GM19372 (cell line): ENCODE measurements around the gene KYAT1.
"Not testable (repeated sequence)": the region's sequence is repeated elsewhere in the genome, so short reads cannot be mapped to it uniquely, and the experiment has no call there.

ENCODE experiments used
- ATAC-seq: cut with Tn5 transposase; IDR thresholded peaks from one replicate; pipeline ENCODE4 v1.9.1; 2021; ENCODE audit warnings: mild to moderate bottlenecking, low read depth, moderate library complexity; ENCODE audit not compliant: unreplicated experiment

KYAT1 gene

DNA sequence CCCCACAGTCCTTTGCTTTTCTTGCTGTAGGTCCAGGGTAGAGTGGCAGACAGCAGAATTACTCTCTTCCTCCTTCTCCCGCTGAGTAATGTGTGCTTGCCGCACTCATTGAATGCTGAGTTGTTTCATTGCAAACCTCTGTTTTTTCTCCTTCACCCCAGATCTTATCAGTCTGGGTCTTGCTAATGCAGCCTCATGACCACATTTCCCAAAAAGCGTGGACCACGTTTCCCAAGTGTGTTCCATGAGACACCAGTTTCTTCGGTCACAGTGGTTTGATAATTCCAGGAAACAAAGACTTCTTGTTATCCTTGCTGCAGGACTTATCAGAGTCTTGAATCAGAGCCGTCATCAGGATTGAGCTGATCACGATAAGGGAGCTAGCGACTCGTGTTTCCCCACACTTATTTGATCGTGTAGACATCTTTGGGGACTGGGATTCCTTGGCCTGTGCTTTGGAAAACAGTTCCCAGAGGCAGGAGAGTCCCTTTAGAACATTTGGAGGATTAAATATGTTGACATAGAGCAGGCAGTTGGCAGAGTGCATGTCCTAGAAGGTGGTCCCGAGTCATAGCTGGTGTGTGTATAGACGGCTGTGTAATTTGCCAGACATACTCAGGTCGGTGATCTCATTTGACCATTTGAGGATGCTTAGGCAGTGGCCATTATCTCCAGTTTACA is 4.6 kb upstream of the KYAT1 start:
- ATAC-seq: no peak

DNA sequence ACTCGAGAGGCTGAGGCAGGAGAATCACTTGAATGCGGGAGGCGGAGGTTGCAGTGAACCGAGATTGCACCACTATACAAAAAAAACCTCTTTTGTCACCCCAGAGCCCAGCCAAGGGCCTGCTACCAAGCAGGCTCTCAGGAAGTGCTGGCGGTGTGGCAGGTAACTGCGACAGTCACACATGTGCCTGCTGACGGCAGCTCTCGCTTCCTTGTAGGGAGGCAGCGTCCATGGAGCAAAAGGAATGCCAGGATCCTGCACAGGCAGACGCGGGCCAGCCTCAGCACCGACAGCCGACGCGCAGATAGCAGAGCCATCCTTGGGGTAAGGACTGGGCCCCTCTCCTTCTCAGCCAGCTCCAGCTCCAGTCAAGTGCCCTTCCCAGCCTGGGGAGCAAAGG is 4.0 kb upstream of the KYAT1 start:
- ATAC-seq: no peak

DNA sequence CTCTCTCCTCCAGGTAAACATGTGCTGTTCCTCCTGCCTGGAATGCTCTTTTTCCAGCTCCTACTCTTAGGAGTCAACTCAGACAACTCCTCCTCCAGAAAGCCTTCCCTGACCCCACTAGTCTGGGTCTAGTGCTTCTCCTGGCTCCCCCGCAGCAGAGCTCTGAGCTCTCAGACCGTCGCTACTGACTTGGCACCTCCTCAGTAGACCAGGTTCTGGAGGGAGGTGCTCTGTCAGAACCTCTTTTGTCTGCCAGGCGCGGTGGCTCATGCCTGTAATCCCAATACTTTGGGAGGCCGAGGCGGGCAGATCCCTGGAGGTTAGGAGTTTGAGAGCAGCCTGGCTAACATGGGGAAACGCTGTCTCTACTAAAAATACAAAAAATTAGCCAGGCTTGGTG is 3.6 kb upstream of the KYAT1 start:
- no peak for ATAC-seq

DNA sequence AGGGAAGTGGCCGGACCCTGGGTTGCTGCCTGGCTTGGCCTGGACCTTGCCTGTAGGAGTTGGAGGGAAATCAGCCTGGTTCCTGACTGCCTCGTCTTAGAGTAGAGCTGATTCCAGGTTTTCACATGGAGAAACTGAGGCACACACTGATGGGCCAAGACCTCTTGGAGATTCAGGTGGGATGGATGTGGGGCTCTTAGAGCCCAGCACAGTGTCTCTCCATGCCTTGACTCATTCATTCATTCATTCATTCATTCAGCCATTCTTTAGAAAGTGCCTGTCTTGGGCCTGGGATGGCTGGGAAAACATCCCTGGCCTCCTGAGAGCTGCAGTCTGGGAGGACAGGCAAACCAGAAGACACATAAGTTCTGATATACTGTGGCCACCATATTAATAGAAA is 2.4 kb upstream of the KYAT1 start:
- no peak for ATAC-seq

DNA sequence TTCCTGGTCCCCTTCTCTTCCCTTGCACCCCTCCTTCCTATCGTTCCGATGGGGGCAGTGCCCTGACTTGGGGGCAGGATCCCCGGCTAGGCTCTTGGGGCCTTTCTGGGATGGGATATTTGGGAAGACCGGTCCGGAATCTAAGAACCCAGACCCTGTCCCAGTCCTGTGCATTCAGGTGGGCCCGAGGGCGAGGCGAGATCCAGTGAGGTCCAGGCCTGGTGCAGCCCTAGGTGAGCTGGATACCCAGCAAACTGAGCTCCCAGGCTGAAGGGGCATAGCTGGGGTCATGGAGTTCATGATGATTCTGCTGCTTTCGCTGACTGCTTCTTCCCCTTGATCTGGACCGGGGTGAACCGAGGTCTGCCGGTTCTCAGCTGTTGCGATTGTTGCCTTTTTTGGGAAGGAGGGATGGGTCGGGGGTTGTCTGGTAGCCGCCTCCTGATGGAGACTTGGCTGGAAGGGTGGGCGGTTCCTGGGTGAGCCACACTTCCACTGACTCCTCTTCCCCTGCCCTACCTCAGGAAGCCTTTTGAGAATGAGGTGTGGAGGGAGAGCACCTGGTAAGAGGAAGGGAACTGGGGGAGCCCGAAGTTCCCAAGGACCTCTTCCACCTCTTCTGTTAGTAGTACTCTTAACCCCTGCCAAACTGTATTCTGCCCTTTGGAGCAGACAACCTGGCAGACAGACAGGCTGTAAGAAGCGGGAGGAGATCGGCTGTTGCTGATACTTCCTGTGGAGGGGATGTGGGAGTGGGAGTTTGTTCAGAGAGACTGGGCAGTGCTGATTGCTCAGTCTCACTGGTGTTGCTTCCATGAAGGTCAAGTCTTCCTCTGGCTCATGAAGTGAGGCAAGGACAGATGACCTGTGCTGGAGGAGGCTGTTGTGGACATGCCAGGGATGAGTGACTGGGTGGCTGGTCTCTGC is 1.2 kb upstream of the KYAT1 start:
- ATAC-seq: no peak

DNA sequence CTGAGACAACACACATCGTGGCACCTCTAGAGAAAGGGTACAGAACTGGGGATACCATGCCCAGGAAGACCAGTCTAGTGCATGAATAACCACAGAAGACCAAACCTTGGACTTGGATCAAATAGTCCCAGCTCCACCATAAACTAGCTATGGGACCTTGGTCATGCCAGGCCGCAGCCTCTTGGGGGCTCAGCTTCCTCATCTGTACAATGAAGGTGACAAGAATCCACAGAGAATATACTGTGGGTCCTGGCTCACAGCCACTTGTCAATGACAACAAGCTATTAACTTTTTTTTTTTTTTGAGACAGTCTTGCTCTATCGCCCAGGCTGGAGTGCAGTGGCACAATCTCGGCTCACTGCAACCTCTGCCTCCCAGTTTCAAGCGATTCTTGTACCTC is 3.9 kb downstream of the KYAT1 start:
- ATAC-seq: no peak

DNA sequence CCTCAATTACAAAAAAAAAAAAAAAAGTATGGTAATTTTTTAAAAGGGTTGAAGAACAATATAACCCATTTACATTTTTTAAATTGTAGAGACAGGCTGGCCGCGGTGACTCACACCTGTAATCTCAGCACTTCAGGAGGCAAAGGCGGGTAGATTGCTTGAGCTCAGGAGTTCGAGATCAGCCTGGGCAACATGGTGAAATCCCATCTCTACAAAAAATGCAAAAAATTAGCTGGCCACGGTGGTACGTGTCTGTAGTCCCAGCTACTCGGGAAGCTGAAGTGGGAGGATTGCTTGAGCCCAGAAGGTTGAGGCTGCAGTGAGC is 10.8 kb downstream of the KYAT1 start:
- not testable (repeated sequence) for ATAC-seq

DNA sequence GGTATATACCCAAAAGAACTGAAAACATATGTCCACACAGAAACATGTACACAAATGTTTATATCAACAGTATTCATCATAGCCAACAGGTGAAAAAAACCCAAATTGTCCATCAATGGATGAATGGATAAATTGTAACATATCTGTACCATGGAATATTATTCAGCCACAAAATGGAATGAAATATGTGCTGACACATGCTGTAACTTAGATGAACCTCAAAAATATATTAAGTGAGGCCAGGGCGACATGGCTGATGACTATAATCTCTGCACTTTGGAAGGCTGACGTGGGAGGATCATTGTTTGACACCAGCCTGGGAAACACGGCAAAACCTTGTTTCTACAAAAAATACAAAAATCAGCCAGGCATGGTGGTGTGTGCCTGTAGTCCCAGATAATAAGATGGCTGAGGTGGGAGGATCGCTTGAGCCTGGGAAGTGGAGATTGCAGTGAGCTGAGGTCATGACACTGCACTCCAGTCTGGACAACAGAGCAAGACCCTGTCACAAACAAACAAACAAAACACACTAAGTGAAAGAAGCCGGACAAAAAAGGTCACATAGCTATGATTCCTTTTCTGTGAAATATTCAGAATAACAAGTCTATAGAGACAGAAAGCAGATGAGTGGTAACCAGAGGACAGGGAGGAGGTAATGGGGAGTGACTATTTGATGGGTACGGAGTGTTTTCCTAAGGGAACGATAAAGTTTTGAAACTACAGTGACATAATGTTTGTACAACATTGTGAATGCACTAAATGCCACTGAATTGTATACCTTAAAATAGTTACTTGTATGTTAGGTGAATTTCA is 11.4 kb downstream of the KYAT1 start:
- no peak for ATAC-seq

DNA sequence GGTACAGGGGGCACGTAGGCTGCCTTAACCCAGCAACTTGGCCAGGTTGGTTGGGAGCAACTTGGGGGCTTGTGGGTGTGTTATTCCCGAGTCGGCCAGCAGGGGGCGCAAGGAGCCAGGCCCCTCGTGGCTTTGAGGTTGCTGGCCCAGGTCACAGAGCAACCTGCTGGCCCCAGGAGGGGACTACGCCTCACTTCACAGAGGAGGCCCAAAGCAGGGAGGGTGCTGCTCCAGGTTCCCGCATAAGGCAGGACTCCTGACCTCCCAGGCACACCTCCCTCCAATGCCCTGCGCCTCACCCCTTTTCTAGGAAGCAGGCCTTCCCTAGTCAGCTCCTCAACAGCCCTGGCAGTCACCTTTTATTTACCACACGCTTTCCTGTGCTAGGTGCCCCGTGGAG is 18.1 kb downstream of the KYAT1 start:
- ATAC-seq: no peak

DNA sequence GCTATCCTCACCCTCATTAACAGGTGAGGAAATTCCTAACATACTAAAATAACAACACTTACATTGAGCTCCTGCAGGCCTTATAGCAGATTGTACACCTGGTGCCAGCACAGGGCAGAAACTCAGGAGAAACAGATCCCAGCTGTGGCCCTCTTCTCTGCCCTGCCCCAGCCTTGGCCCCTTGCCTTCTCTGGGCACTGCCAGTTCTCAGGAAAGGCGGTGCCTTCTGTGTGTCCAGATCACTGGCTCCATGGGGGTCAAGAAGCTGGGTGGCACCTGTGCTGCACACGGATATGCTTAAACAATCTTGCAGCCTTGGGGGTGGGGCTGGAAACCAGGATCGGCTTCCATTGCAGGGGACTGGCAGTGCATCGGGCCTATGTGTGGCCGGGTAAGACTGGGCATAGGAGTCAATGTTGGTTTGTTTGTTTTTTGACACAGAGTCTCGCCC is 19.3 kb downstream of the KYAT1 start:
- no peak for ATAC-seq

DNA sequence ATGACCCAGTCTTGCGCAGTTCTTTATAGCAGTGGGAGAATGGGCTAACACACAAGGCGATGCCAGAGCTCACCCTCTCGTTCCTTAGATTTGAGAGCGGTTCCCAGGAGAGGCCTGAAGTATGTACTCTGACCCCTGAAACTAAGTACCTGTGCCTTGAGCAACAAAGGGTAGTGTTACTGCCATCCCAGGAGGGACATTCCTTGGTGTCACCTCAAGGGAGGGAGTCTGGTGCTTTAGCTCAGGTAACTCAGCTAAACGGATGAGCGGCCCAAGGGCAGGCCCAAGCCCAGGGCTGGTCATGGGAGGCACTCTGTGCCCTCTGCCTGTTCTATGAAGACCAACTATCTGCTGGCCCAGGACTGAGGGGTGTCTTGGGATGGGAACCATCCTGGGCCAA is 20.2 kb downstream of the KYAT1 start:
- no peak for ATAC-seq

DNA sequence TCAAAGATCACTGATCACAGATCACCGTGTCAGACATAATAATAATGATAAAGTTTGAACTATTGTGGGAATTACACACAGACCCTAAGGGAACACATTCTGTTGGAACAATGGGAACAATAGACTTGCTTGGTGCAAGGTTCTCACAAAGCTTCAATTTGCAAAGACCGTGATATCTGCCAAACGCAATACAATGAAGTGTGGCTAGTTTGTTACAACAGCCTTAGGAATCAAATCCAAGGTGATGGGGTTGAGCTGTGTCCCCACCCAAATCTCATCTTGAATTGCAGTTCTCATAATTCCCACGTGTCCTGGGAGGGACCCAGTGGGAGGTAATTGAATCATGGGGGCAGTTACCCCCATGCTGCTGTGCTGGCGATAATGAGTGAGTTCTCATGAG is 20.8 kb downstream of the KYAT1 start:
- ATAC-seq: no peak

DNA sequence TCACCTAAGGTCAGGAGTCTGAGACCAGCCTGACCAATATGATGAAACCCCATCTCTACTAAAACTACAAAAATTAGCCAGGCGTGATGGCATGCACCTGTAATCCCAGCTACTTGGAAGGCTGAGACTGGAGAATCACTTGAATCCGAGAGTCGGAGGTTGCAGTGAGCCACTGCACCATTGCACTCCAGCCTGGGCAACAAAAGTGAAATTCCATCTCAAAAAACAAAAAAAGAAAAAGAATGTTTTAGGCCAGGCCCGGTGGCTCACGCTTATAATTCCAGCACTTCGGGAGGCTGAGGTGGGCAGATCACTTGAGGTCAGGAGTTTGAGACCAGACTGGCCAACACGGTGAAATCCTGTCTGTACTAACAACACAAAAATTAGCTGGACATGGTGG is 23.3 kb downstream of the KYAT1 start:
- not testable (repeated sequence) for ATAC-seq

DNA sequence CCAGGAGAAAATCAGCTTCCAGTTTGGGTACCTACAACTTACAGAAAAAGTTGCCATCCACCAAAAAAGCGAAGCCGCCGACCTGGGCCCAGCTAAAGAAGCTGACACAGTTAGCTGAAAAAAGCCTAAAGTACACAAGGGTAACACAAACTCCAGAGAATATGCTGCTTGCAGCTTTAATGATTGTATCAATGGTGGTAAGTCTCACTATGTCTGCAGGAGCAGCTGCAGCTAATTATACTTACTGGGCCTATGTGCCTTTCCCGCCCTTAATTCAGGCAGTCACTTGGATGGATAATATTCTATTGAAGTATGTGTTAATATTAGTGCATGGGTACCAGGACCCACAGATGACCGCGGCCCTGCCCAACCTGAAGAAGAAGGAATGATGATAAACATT is 27.3 kb downstream of the KYAT1 start:
- ATAC-seq: not testable (repeated sequence)

DNA sequence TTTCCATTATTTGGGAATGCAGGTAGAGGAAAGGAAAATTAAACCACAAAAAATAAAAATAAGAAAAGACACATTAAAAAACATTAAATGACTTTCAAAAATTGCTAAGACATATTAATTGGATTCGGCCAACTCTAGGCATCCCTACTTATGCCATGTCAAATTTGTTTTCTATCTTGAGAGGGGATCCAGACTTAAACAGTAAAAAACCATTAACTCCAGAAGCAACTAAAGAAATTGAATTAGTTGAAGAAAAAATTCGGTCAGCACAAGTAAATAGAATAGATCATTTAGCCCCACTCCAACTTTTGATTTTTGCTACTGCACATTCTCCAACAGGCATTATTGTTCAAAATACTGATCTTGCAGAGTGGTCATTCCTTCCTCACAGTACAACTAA is 29.1 kb downstream of the KYAT1 start:
- ATAC-seq: not testable (repeated sequence)

DNA sequence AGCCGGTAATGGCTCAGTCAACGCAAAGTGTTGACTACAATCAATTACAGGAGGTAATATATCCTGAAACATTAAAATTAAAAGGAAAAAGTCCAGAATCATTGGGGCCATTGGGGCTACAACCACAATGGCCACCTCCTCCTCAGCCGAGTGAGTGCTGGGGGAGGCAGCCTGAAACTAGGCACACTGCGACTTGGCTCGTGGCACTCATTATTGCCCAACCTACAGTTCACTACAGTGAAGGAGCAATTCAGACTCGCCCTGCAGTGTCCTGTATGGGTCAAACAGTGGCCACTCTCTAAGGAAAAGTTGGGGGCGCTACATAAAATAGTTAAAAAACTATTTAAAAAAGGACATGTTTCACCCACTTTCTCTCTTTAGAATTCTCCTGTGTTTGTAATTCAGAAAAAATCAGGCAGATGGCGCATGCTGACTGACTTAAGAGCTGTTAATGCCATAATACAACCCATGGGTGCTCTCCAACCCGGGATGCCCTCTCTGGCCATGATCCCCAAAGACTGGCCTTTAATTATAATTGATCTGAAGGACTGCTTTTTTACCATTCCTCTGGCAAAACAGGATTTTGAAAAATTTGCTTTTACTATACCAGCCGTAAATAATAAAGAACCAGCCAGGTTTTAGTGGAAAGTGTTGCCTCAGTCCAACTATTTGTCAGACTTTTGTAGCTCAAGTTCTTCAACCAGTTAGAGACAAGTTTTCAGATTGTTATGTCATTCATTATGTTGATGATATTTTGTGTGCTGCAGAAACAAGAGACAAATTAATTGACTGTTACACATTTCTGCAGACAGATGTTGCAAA is 29.8 kb downstream of the KYAT1 start:
- ATAC-seq: not testable (repeated sequence)

DNA sequence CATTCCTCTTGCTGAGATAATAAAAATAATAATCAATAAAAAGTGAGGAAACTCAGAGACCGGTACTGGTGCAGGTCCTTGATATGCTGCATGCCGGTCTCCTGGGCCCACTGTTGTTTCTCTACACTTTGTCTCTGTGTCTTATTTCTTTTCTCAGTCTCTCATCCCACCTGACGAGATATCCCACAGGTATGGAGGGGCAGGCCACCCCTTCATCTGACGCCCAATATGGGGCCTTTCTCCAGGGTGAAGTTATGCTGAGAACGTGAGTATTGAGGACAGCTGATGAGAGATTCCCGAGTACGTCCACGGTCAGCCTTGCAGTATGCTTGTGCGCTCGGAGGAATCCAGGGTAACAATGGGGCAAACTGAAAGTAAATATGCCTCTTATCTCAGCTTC is 30.7 kb downstream of the KYAT1 start:
- not testable (repeated sequence) for ATAC-seq

DNA sequence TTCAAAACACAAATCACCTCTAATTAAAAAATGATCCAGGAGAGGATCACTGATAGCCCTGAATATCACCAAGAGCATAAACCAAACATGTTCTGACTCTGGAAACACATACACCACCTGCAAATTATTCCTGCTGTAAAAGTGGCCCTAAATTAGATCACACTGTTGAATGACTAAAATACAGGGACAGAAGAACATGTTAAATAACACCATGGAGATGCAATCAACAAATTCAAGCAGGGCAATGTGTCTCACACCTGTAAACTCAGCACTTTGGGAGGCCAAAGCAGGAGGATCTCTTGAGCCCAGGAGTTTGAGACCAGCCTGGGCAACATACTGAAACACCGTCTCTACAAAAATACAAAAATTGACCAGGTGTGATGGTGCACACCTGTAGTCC is 33.9 kb downstream of the KYAT1 start:
- ATAC-seq: no peak

DNA sequence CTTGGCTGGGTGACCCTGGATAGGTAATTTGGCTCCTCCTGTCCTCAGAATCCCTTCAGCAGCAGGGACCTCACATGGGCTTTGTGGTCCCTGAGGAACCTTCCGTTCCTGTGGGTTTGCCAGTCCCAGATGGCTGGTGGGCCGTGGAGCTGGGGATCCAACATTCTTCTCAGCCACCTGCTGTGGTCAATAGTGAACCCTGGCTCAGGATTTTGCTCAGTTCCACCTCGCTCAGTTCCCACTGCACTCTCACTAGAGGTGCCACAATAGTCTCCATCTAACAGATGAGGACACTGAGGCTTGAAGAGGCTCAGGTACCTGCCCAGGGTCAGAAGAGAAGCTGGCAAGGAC is 35.1 kb downstream of the KYAT1 start:
- ATAC-seq: no peak

DNA sequence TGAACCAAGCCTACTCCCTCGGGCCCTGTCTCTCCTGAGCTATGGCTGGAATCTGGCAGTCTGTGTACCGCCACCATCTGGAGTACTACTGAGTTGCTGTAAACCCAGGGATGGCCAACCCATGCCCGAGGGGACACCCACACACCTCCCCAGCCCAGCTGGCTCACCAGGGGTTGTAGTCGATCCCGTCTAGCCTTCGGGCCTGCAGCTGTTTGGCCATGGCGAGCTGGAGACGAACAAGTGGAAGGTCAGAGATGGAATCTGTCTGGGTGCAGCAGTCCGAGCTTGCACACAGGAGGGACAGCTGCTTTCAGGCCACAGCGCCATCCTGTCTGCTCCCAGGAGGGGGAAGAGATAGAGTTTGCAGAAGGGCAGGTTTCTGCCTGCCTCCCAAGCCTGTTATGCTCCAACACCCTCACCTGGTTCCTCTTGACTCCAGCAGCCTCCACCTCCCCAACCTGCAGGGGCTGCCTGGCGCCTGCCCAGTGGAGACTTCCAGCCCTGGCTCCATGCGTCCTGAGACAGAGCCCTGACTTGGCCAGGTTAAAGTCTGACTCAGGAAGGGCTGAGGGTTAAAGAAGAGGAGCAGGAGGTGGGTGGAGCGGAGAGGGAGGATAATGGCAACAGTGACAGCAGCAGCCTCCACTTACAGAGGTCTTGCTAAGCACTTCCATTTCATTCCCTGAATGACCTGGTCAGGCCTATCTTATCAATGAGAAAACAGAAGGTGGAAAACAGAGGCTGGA is 36.4 kb downstream of the KYAT1 start:
- ATAC-seq: no peak
